Retinal pigment epithelial cell (primary cell): ENCODE data around the gene USP20.

ENCODE experiments used
- DNase-seq: peaks from one replicate; pipeline ENCODE4 v3.0.0-alpha.2; 2010; ENCODE audit warnings: low read depth
- H3K4me3 ChIP-seq: 2 replicates; pipeline ENCODE4 v1.5.1; 2011; ENCODE audit warnings: mild to moderate bottlenecking, low read length, control low read depth, moderate library complexity
- CTCF ChIP-seq: conservative IDR thresholded peaks from 2 replicates; pipeline ENCODE4 v1.5.1; 2011; ENCODE audit warnings: low read depth, low read length, control low read depth, inconsistent platforms

USP20 gene

GRCh38 chr9:129876815-129877214 lies 41.6 kb downstream of the USP20 start:
- TF ChIP-seq CTCF, result no peak
- no peak for DNase-seq

GRCh38 chr9:129878291-129878690 lies 43.0 kb downstream of the USP20 start:
- DNase-seq, result no peak
- TF ChIP-seq CTCF, result no peak
- no peak overlapping the region for H3K4me3 ChIP-seq

More at GRCh38 chr9:129876815-129877214, 41.6 kb downstream of the USP20 start:
- no peak overlapping the region for H3K4me3 ChIP-seq

DNA sequence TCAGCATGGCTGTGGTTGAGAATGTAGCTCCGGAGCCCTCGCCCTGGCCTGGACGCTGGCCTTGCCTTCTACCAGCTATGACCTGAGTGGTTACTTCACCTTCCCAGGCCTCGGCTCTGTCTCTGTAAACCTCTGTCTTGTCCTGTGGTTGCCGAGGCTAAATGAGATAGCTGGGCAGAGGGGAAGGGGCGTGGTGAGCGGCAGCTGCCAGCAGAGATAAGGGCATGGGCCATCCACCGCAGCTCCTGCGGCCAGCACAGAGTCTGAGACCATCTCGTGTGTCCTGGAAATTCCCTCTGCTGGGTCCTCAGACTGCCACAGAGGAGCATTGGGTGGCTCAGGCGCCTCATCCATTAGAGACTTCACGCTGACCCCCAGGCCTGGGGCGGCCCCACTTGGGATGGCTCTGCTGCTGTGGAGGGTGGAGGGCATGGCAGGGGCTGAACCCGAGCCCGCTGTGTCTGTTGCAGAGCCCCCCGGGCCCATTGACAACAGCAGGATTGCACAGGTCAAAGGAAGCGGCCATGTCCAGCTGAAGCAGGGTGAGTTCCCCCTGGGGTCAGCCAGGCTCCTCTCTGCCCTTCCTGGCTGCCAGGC lies 43.9 kb downstream of the USP20 start:
- H3K4me3 ChIP-seq, result no peak overlapping the region
- TF ChIP-seq CTCF, result no peak
- no peak for DNase-seq

GRCh38 chr9:129879991-129880653 lies 44.9 kb downstream of the USP20 start:
- no peak overlapping the region for H3K4me3 ChIP-seq
- no peak for DNase-seq
- TF ChIP-seq CTCF, result no peak

GRCh38 chr9:129880654-129881546 lies 45.6 kb downstream of the USP20 start:
- TF ChIP-seq CTCF, result no peak
- no peak overlapping the region for H3K4me3 ChIP-seq
- DNase-seq, result no peak

GRCh38 chr9:129881547-129882324 lies 46.5 kb downstream of the USP20 start:
- TF ChIP-seq CTCF, result no peak
- H3K4me3 ChIP-seq, result no peak overlapping the region
- DNase-seq, result no peak
